Measurements from ENCODE around the gene GASK1A.

GASK1A gene

DNA sequence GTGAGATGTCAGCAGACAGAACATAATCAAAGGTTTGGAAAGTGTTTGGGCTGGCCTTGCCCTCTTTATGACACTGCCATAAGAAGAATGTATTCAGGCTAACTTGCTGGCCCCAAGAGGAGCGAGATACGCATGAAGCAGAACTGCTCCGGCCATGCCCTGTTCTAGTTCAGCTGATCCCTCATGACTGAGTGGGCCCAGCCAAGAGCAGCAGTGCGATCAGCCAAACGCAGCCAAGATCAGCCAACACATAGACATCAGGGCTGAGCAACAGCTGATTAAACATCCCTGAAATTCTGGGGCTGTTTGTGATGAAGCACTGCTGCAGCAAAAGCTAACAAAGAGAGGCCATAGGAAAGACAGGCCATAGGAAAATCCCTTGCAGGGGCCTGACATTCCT lies 102.7 kb downstream of the GASK1A start:
- H3K27me3 ChIP-seq (ENCODE audit: control insufficient read depth, insufficient read depth, low read length): no peaks in the 10 kb centered on the region
- no peak overlapping the region for H3K9ac ChIP-seq (ENCODE audit: low read length)
- H3K27ac ChIP-seq (ENCODE audit: low read length): no peak overlapping the region
- no peak overlapping the region for H3K4me3 ChIP-seq (ENCODE audit: low read length)
- H3K4me1 ChIP-seq (ENCODE audit: control insufficient read depth, low read depth, low read length): no peaks in the 10 kb centered on the region
- H3K9me3 ChIP-seq (ENCODE audit: control insufficient read depth, low read depth, low read length): no peaks in the 10 kb centered on the region
- H3K36me3 ChIP-seq (ENCODE audit: control insufficient read depth, low read depth, low read length): peaks cover 16% of the 10 kb centered on the region

DNA sequence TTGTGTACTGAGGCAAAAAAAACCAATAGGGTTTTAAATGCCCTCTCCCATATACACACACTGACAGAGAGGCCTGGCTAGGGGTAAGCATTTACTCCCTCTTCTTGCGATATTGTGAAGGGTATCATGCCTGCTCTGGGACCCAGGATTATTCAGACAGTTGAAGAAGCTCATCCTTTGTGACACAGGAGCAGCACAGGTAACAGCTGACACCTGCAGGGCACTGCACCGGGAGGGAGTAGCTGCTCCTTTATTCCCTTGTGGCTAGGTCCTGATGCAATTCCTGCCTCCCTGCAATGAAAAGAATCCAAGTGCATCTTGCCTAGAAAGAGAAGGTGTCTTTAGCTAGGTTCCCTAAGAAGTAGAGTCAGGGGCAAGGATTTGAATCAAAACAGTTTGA lies 103.3 kb downstream of the GASK1A start:
- Histone ChIP-seq H3K4me3 (ENCODE audit: low read length) (no peak overlapping the region), H3K4me1 (ENCODE audit: control insufficient read depth, low read depth, low read length) (no peaks in the 10 kb centered on the region), H3K27ac (ENCODE audit: low read length) (no peak overlapping the region), H3K27me3 (ENCODE audit: control insufficient read depth, insufficient read depth, low read length) (no peaks in the 10 kb centered on the region), H3K36me3 (ENCODE audit: control insufficient read depth, low read depth, low read length) (peaks cover 16% of the 10 kb centered on the region), H3K9ac (ENCODE audit: low read length) (no peak overlapping the region), H3K9me3 (ENCODE audit: control insufficient read depth, low read depth, low read length) (no peaks in the 10 kb centered on the region)

- Histone ChIP-seq H3K9ac (ENCODE audit: low read length) (no peak overlapping the region), H3K9me3 (ENCODE audit: control insufficient read depth, low read depth, low read length) (no peaks in the 10 kb centered on the region), H3K4me3 (ENCODE audit: low read length) (no peak overlapping the region), H3K27me3 (ENCODE audit: control insufficient read depth, insufficient read depth, low read length) (no peaks in the 10 kb centered on the region), H3K36me3 (ENCODE audit: control insufficient read depth, low read depth, low read length) (no peaks in the 10 kb centered on the region), H3K4me1 (ENCODE audit: control insufficient read depth, low read depth, low read length) (no peaks in the 10 kb centered on the region), H3K27ac (ENCODE audit: low read length) (no peak overlapping the region)
Measured at GRCh38 chr3:43086460-43087165, 107.5 kb downstream of the GASK1A start.

- H3K4me1 ChIP-seq (ENCODE audit: control insufficient read depth, low read depth, low read length): no peaks in the 10 kb centered on the region
- no peak overlapping the region for H3K4me3 ChIP-seq (ENCODE audit: low read length)
- no peaks in the 10 kb centered on the region for H3K27me3 ChIP-seq (ENCODE audit: control insufficient read depth, insufficient read depth, low read length)
- H3K9ac ChIP-seq (ENCODE audit: low read length): no peak overlapping the region
- H3K36me3 ChIP-seq (ENCODE audit: control insufficient read depth, low read depth, low read length): no peaks in the 10 kb centered on the region
- H3K9me3 ChIP-seq (ENCODE audit: control insufficient read depth, low read depth, low read length): no peaks in the 10 kb centered on the region
- no peak overlapping the region for H3K27ac ChIP-seq (ENCODE audit: low read length)
Measured at GRCh38 chr3:43087249-43087776, 108.2 kb downstream of the GASK1A start.

- H3K27ac ChIP-seq (ENCODE audit: low read length): no peak overlapping the region
- no peak overlapping the region for H3K4me3 ChIP-seq (ENCODE audit: low read length)
- no peaks in the 10 kb centered on the region for H3K27me3 ChIP-seq (ENCODE audit: control insufficient read depth, insufficient read depth, low read length)
- no peaks in the 10 kb centered on the region for H3K36me3 ChIP-seq (ENCODE audit: control insufficient read depth, low read depth, low read length)
- no peaks in the 10 kb centered on the region for H3K4me1 ChIP-seq (ENCODE audit: control insufficient read depth, low read depth, low read length)
- no peak overlapping the region for H3K9ac ChIP-seq (ENCODE audit: low read length)
- H3K9me3 ChIP-seq (ENCODE audit: control insufficient read depth, low read depth, low read length): no peaks in the 10 kb centered on the region
Measured at GRCh38 chr3:43089081-43089480, 110.0 kb downstream of the GASK1A start.

DNA sequence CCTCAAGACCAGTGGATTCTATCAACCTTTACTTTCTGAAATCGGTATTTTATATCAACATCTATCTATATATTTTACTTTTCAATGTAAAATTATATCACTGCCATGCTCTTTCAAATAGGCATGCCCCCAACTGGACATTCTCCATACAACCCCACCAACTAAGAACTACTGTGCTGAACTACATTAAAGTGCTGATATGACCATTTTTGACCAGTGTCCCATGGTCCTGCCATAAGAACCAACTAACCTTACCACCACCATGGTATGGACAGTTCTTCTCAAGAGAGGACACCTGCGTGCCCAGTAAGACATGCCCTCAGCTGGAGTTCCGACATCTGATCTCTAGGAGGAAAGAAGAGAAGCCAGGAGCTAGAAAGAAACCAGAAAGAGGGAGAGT lies 111.1 kb downstream of the GASK1A start:
- no peaks in the 10 kb centered on the region for H3K4me1 ChIP-seq (ENCODE audit: control insufficient read depth, low read depth, low read length)
- no peak overlapping the region for H3K9ac ChIP-seq (ENCODE audit: low read length)

GRCh38 chr3:43091481-43091880 lies 112.4 kb downstream of the GASK1A start:
- Histone ChIP-seq H3K9ac (ENCODE audit: low read length) (no peak overlapping the region), H3K27ac (ENCODE audit: low read length) (no peak overlapping the region), H3K4me3 (ENCODE audit: low read length) (no peak overlapping the region)

More for the DNA sequence above, 111.1 kb downstream of the GASK1A start:
- H3K27me3 ChIP-seq (ENCODE audit: control insufficient read depth, insufficient read depth, low read length): no peaks in the 10 kb centered on the region
- H3K4me3 ChIP-seq (ENCODE audit: low read length): no peak overlapping the region
- no peaks in the 10 kb centered on the region for H3K9me3 ChIP-seq (ENCODE audit: control insufficient read depth, low read depth, low read length)
- H3K27ac ChIP-seq (ENCODE audit: low read length): no peak overlapping the region
- no peaks in the 10 kb centered on the region for H3K36me3 ChIP-seq (ENCODE audit: control insufficient read depth, low read depth, low read length)

GRCh38 chr3:43093006-43093405 lies 113.9 kb downstream of the GASK1A start:
- H3K4me3 ChIP-seq (ENCODE audit: low read length): no peak overlapping the region
- no peak overlapping the region for H3K9ac ChIP-seq (ENCODE audit: low read length)
- H3K9me3 ChIP-seq (ENCODE audit: control insufficient read depth, low read depth, low read length): no peaks in the 10 kb centered on the region
- H3K27me3 ChIP-seq (ENCODE audit: control insufficient read depth, insufficient read depth, low read length): no peaks in the 10 kb centered on the region
- no peaks in the 10 kb centered on the region for H3K4me1 ChIP-seq (ENCODE audit: control insufficient read depth, low read depth, low read length)
- no peaks in the 10 kb centered on the region for H3K36me3 ChIP-seq (ENCODE audit: control insufficient read depth, low read depth, low read length)
- H3K27ac ChIP-seq (ENCODE audit: low read length): no peak overlapping the region

More at GRCh38 chr3:43091481-43091880, 112.4 kb downstream of the GASK1A start:
- Histone ChIP-seq H3K27me3 (ENCODE audit: control insufficient read depth, insufficient read depth, low read length) (no peaks in the 10 kb centered on the region), H3K9me3 (ENCODE audit: control insufficient read depth, low read depth, low read length) (no peaks in the 10 kb centered on the region), H3K36me3 (ENCODE audit: control insufficient read depth, low read depth, low read length) (no peaks in the 10 kb centered on the region), H3K4me1 (ENCODE audit: control insufficient read depth, low read depth, low read length) (no peaks in the 10 kb centered on the region)

- Histone ChIP-seq H3K4me3 (ENCODE audit: low read length) (no peak overlapping the region), H3K9ac (ENCODE audit: low read length) (no peak overlapping the region), H3K4me1 (ENCODE audit: control insufficient read depth, low read depth, low read length) (no peaks in the 10 kb centered on the region), H3K27ac (ENCODE audit: low read length) (no peak overlapping the region), H3K9me3 (ENCODE audit: control insufficient read depth, low read depth, low read length) (no peaks in the 10 kb centered on the region), H3K27me3 (ENCODE audit: control insufficient read depth, insufficient read depth, low read length) (no peaks in the 10 kb centered on the region), H3K36me3 (ENCODE audit: control insufficient read depth, low read depth, low read length) (no peaks in the 10 kb centered on the region)
Measured at GRCh38 chr3:43093974-43094373, 114.9 kb downstream of the GASK1A start.

GRCh38 chr3:43094381-43094780 lies 115.3 kb downstream of the GASK1A start:
- H3K4me1 ChIP-seq (ENCODE audit: control insufficient read depth, low read depth, low read length): no peaks in the 10 kb centered on the region

GRCh38 chr3:43094851-43095250 lies 115.7 kb downstream of the GASK1A start:
- H3K36me3 ChIP-seq (ENCODE audit: control insufficient read depth, low read depth, low read length): no peaks in the 10 kb centered on the region
- no peaks in the 10 kb centered on the region for H3K4me1 ChIP-seq (ENCODE audit: control insufficient read depth, low read depth, low read length)
- no peaks in the 10 kb centered on the region for H3K27me3 ChIP-seq (ENCODE audit: control insufficient read depth, insufficient read depth, low read length)
- H3K9me3 ChIP-seq (ENCODE audit: control insufficient read depth, low read depth, low read length): no peaks in the 10 kb centered on the region
- H3K9ac ChIP-seq (ENCODE audit: low read length): no peak overlapping the region
- H3K4me3 ChIP-seq (ENCODE audit: low read length): no peak overlapping the region
- no peak overlapping the region for H3K27ac ChIP-seq (ENCODE audit: low read length)

More at GRCh38 chr3:43094381-43094780, 115.3 kb downstream of the GASK1A start:
- Histone ChIP-seq H3K9ac (ENCODE audit: low read length) (no peak overlapping the region), H3K36me3 (ENCODE audit: control insufficient read depth, low read depth, low read length) (no peaks in the 10 kb centered on the region), H3K9me3 (ENCODE audit: control insufficient read depth, low read depth, low read length) (no peaks in the 10 kb centered on the region), H3K27ac (ENCODE audit: low read length) (no peak overlapping the region), H3K27me3 (ENCODE audit: control insufficient read depth, insufficient read depth, low read length) (no peaks in the 10 kb centered on the region), H3K4me3 (ENCODE audit: low read length) (no peak overlapping the region)

DNA sequence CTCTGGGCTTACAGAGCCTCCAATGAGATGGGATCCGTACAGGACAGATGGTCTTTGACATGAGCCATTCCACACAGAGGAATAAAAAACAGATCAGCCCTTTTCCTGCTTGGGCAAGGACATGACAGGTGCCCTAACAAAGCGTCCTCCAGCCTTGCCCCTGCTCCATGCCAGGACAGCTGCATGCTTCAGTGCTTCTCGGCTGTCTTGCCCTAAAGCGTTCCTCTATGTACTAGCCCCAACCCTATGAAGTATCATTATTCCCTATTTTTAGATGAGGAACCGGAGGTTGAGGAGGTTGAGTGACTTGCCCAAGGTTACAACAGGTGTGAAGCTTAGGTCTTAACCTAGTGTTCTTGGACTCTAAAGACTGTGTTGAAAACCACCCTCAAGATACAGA lies 116.3 kb downstream of the GASK1A start:
- no peak overlapping the region for H3K27ac ChIP-seq (ENCODE audit: low read length)
- H3K36me3 ChIP-seq (ENCODE audit: control insufficient read depth, low read depth, low read length): no peaks in the 10 kb centered on the region
- H3K27me3 ChIP-seq (ENCODE audit: control insufficient read depth, insufficient read depth, low read length): no peaks in the 10 kb centered on the region
- H3K9me3 ChIP-seq (ENCODE audit: control insufficient read depth, low read depth, low read length): no peaks in the 10 kb centered on the region
- no peak overlapping the region for H3K9ac ChIP-seq (ENCODE audit: low read length)
- no peaks in the 10 kb centered on the region for H3K4me1 ChIP-seq (ENCODE audit: control insufficient read depth, low read depth, low read length)
- no peak overlapping the region for H3K4me3 ChIP-seq (ENCODE audit: low read length)
